CD4-positive, alpha-beta T cell (primary cell): Measurements from ENCODE around the gene MCTP1. TPM values are rescaled to one million over a fixed set of nuclear protein-coding genes. Genes with fewer than 3 reads are reported as not detected.

Experiments used
- ATAC-seq: fragments of 200-7000 bp; cut with Tn5 transposase; one replicate; pipeline ENCODE4 v1.10.0; 2022; ENCODE audit warnings: mild to moderate bottlenecking; ENCODE audit not compliant: poor library complexity
- CTCF ChIA-PET: fragments of 350-600 bp; sonication (Branson Sonifier 250); formaldehyde crosslinking; loops from one replicate; lab custom pipeline; 2021; ENCODE audit warnings: antibody characterized with exemption, inconsistent platforms; lab: Charles Lee
- POLR2A ChIA-PET: fragments of 350-600 bp; sonication (Branson Sonifier 250); formaldehyde crosslinking; loops from one replicate; lab custom pipeline; 2021; ENCODE audit warnings: antibody characterized with exemption, inconsistent platforms; lab: Charles Lee
- DNase-seq, 14 experiments: peaks; one replicate each; pipeline ENCODE4 v3.0.0-alpha.2; 2013 to 2020; ENCODE audit warnings: mixed read lengths in 2 of 14
- H3K27ac ChIP-seq, 2 donors: one replicate each; pipeline versions ENCODE4 v1.5.1 to v1.7.0; 2013; ENCODE audit warnings: low read length in 2 of 2, low read depth in 1 of 2, mild to moderate bottlenecking in 1 of 2
- H3K27me3 ChIP-seq, 2 experiments: 1 replicate in 1 of 2; 2 replicates in 1 of 2; pipeline versions ENCODE4 v1.6.1 to v1.7.0; 2013; ENCODE audit warnings: low read length in 2 of 2, control low read depth in 1 of 2, mild to moderate bottlenecking in 1 of 2, moderate library complexity in 1 of 2; ENCODE audit not compliant: insufficient read depth in 2 of 2, control insufficient read depth in 1 of 2
- H3K36me3 ChIP-seq: one replicate; pipeline ENCODE4 v1.6.1; 2013; ENCODE audit warnings: low read length, control low read depth; ENCODE audit not compliant: insufficient read depth
- H3K4me1 ChIP-seq: one replicate; pipeline ENCODE4 v1.6.1; 2013; ENCODE audit warnings: low read length, control low read depth; ENCODE audit not compliant: insufficient read depth
- H3K4me3 ChIP-seq: one replicate; pipeline ENCODE4 v1.5.1; 2013; ENCODE audit warnings: mild to moderate bottlenecking, low read length, moderate library complexity
- H3K9me3 ChIP-seq, 2 experiments: 1 replicate in 1 of 2; 2 replicates in 1 of 2; pipeline versions ENCODE4 v1.6.1 to v1.7.0; 2013; ENCODE audit warnings: low read length in 2 of 2, mild to moderate bottlenecking in 2 of 2, control low read depth in 1 of 2, moderate library complexity in 1 of 2; ENCODE audit not compliant: control insufficient read depth in 1 of 2, insufficient read depth in 1 of 2
- H3K27ac Mint-ChIP-seq: one replicate; pipeline ENCODE4 v1.8.0; 2020; ENCODE audit warnings: mixed read lengths
- H3K27me3 Mint-ChIP-seq: one replicate; pipeline ENCODE4 v1.8.0; 2021; ENCODE audit warnings: mixed read lengths
- H3K36me3 Mint-ChIP-seq: one replicate; pipeline ENCODE4 v1.8.0; 2021; ENCODE audit warnings: low read depth, mixed read lengths
- H3K4me1 Mint-ChIP-seq: one replicate; pipeline ENCODE4 v1.8.0; 2021; ENCODE audit warnings: low read depth, mixed read lengths
- H3K4me3 Mint-ChIP-seq: one replicate; pipeline ENCODE4 v1.8.0; 2020; ENCODE audit warnings: mild to moderate bottlenecking, mixed read lengths
- H3K9me3 Mint-ChIP-seq: one replicate; pipeline ENCODE4 v1.8.0; 2020; ENCODE audit warnings: mixed read lengths
- intact Hi-C, 2 experiments: fragments of 100-400 bp; cut with DNase I in 1 of 2; cut with micrococcal nuclease in 1 of 2; formaldehyde crosslinking; loops; one replicate each; pipeline versions ENCODE4 v1.15.1 to v1.9.0; 2023 to 2025; cut with DNase I, micrococcal nuclease
- total RNA-seq, 174 experiments: library from RNA in 2 of 174; stranded (reverse) in 2 of 174; gene quantifications; one replicate each; pipeline ENCODE4 v1.2.3 and lab custom pipeline; 2021 to 2026
- TF ChIP-seq, protein P1 (sequence below): fragments of 200-600 bp; IDR thresholded peaks from one replicate; pipeline ENCODE4 v1.8.0; 2022; ENCODE audit warnings: antibody characterized with exemption, mild to moderate bottlenecking

MCTP1 gene
- total RNA-seq, 2 experiments from 2014 or later, result 2.1 to 2.7 TPM

DNA sequence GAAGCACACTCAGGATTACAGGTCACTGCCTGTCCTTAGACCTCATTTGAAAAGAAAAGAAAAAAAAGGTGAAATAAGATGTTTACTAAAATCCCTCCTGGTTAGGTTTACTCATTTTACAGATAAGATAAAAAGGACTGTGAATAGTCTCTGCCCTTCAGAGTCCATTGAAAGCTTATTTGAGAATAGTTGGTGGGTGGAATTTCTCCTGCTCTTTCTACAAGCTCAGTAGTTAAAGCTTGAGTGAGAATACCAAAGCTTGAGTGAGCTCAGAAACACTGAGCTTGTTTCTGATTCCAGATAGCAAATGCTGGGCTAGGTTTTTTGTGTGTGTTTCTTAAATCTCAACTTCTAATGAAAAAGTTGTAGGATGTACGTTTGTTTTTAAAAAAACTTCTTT, 559.8 kb downstream of the MCTP1 start:
- Mint-ChIP-seq H3K9me3 (no peaks in the 10 kb centered on the region), H3K4me3 (no peak overlapping the region), H3K27me3 (no peaks in the 10 kb centered on the region), H3K27ac (no peak overlapping the region), H3K36me3 (no peaks in the 10 kb centered on the region), H3K4me1 (no peaks in the 10 kb centered on the region)
- intact Hi-C loops, result no loop called here
- CTCF ChIA-PET, result interaction anchor here (2.6 kb wide), 1 partner anchor 12 kb away, joined by 8 read pairs; no protein-coding TSS in a partner anchor
- no peaks in the 10 kb centered on the region for H3K9me3 ChIP-seq
- DNase-seq (no peak), ATAC-seq (no peak)
- no peaks in the 10 kb centered on the region for H3K36me3 ChIP-seq
- no peak overlapping the region for H3K4me3 ChIP-seq
- no peak overlapping the region for H3K27ac ChIP-seq
- TF ChIP-seq, protein P1, sequence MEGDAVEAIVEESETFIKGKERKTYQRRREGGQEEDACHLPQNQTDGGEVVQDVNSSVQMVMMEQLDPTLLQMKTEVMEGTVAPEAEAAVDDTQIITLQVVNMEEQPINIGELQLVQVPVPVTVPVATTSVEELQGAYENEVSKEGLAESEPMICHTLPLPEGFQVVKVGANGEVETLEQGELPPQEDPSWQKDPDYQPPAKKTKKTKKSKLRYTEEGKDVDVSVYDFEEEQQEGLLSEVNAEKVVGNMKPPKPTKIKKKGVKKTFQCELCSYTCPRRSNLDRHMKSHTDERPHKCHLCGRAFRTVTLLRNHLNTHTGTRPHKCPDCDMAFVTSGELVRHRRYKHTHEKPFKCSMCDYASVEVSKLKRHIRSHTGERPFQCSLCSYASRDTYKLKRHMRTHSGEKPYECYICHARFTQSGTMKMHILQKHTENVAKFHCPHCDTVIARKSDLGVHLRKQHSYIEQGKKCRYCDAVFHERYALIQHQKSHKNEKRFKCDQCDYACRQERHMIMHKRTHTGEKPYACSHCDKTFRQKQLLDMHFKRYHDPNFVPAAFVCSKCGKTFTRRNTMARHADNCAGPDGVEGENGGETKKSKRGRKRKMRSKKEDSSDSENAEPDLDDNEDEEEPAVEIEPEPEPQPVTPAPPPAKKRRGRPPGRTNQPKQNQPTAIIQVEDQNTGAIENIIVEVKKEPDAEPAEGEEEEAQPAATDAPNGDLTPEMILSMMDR, result no peak
- H3K4me1 ChIP-seq, result no peaks in the 10 kb centered on the region
- H3K27me3 ChIP-seq, result no peaks in the 10 kb centered on the region
- POLR2A ChIA-PET, result no interaction called here

DNA sequence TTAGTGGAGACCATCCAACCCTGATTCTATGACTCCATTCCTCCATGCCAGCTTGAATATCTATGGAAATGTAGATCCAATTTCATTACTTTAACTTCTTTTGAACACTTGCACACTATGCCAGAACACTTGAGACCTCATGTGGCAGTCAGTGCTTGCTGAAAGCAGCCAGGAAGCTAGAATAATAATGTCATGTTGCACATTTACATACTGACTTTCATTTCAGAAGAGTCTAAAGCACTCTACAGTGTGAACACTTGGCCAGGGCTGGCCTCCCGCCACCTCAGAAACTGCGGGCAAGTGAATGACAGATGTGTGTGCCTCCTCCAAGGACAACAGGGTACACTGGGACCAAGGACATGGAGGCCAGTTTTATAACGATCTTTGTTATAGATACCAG, 569.1 kb downstream of the MCTP1 start:
- Histone ChIP-seq H3K27ac (no peak overlapping the region), H3K9me3 (no peaks in the 10 kb centered on the region), H3K4me1 (no peaks in the 10 kb centered on the region), H3K36me3 (peaks cover under 1% of the 10 kb centered on the region), H3K4me3 (no peak overlapping the region), H3K27me3 (no peaks in the 10 kb centered on the region)
- peaks cover 19% of the 10 kb centered on the region for H3K36me3 Mint-ChIP-seq
- H3K4me3 Mint-ChIP-seq, result no peak overlapping the region
- H3K27me3 Mint-ChIP-seq, result no peaks in the 10 kb centered on the region
- no peaks in the 10 kb centered on the region for H3K9me3 Mint-ChIP-seq
- H3K27ac Mint-ChIP-seq, result no peak overlapping the region
- DNase-seq, result no peak
- ChIA-PET POLR2A (no interaction called here), CTCF (no interaction called here)
- H3K4me1 Mint-ChIP-seq, result no peaks in the 10 kb centered on the region
- intact Hi-C loops, result no loop called here
- ATAC-seq, result no peak
- TF ChIP-seq, protein P1, result no peak

DNA sequence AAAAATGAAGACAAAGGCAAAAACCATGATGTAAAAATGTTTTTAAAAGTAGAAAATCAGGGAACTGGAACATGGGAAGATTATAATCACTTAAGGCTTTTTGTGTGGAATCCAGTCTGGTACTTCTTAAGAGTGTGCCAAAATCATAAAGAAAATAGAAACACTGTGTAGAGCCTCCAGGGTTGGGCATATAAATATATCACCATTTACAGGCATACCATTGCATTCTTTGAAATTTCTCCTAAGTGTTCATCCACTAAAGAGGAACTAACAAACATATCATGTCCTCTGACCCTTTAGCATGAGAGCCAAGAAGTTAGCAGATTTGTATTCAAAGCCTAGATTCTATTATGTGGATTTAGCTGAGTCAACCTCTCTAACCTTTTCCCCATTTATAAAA, 573.1 kb downstream of the MCTP1 start:
- Mint-ChIP-seq H3K9me3 (no peaks in the 10 kb centered on the region), H3K36me3 (peaks cover 34% of the 10 kb centered on the region), H3K27ac (no peak overlapping the region), H3K4me1 (no peaks in the 10 kb centered on the region), H3K4me3 (no peak overlapping the region), H3K27me3 (no peaks in the 10 kb centered on the region)
- Histone ChIP-seq H3K4me3 (no peak overlapping the region), H3K9me3 (no peaks in the 10 kb centered on the region), H3K36me3 (peaks cover 5% of the 10 kb centered on the region), H3K27me3 (no peaks in the 10 kb centered on the region), H3K4me1 (no peaks in the 10 kb centered on the region), H3K27ac (no peak overlapping the region)
- TF ChIP-seq, protein P1, result no peak
- intact Hi-C loops, result no loop called here
- ChIA-PET POLR2A (no interaction called here), CTCF (no interaction called here)
- ATAC-seq (no peak), DNase-seq (no peak)
